ENCODE measurements around the gene KIF6. TPM values are rescaled to one million over a fixed set of nuclear protein-coding genes. Genes with fewer than 3 reads are reported as not detected.

Gene KIF6
- total and polyA plus RNA-seq, 4 donors: 1.1 to 7.8 (median 4.5) TPM

DNA sequence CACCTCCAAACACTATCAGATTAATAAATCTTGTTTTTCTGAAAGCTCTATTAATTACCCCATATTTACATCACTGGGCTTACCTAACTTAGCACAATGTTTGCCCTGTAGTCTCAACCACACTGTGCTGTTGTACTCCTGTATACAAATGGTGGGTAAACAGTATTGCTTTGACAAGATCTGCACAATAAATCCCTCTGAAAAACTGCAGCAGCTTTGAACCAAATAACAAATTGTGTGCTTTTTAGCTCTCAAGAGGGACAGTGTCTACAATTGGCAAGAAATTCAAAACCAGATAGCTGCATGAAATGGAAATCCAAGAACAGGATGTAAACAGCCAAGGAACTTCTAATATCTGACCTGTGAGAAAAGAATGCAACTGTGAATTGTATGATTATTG, 10.4 kb downstream of the KIF6 start:
- ATAC-seq (ENCODE audit: insufficient read depth, low FRiP score): no peak
- TF ChIP-seq, protein P1, sequence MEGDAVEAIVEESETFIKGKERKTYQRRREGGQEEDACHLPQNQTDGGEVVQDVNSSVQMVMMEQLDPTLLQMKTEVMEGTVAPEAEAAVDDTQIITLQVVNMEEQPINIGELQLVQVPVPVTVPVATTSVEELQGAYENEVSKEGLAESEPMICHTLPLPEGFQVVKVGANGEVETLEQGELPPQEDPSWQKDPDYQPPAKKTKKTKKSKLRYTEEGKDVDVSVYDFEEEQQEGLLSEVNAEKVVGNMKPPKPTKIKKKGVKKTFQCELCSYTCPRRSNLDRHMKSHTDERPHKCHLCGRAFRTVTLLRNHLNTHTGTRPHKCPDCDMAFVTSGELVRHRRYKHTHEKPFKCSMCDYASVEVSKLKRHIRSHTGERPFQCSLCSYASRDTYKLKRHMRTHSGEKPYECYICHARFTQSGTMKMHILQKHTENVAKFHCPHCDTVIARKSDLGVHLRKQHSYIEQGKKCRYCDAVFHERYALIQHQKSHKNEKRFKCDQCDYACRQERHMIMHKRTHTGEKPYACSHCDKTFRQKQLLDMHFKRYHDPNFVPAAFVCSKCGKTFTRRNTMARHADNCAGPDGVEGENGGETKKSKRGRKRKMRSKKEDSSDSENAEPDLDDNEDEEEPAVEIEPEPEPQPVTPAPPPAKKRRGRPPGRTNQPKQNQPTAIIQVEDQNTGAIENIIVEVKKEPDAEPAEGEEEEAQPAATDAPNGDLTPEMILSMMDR (IDR thresholded peaks at IDR 0.05; ENCODE audit: control extremely low read depth, extremely low read depth): no peak
- no peaks in the 10 kb centered on the region for H3K27me3 ChIP-seq (ENCODE audit: control insufficient read depth in 3 of 3, insufficient read depth in 3 of 3, low read length in 2 of 3)
- H3K27ac ChIP-seq (ENCODE audit: low read depth in 1 of 2, low read length in 1 of 2): no peak overlapping the region
- no peaks in the 10 kb centered on the region for H3K4me1 ChIP-seq (ENCODE audit: control insufficient read depth in 5 of 5, insufficient read depth in 5 of 5, low read length in 5 of 5)
- H3K9me3 ChIP-seq (ENCODE audit: control insufficient read depth in 4 of 4, insufficient read depth in 3 of 4, low read length in 3 of 4): no peaks in the 10 kb centered on the region
- no peak overlapping the region for H3K9ac ChIP-seq (ENCODE audit: insufficient read depth in 1 of 2, low read length in 2 of 2)
- DNase-seq: no peak
- H3K4me3 ChIP-seq: no peak overlapping the region
- no peaks in the 10 kb centered on the region for H3K36me3 ChIP-seq (ENCODE audit: control insufficient read depth in 4 of 4, insufficient read depth in 4 of 4, low read length in 4 of 4)

DNA sequence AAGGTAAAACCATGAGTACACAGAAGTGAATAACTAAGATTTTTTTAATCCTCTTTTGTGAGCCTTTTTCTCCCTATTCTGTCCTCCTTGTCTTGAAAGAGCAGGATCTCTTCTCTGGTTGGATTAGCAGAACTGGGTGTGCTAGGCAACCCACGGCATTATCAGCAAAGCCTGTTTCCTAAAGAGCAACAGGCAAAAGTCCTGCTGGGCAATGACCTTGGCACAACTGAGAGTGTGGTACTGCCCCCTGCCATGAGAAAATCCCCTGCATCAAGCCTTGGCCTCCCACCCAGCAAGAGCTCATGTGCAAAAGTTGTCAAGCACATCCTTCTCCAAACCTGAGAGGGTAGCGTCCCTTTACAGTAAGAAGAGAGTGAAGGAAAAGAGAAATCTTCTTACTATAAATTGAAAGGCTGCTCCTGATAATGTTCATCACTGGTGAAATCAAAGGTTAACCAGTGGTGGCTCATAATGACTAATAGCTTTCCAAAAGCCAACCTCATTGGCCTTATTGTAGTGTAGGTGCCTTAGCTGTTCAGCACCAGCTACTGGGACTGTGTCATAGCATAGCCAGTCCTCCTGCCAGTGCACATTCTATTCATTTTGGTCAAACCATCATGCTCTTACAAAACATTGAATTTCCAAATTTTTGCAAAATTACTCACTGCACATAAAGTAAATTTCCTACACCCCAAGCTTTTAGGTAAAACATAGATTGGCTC, 17.1 kb downstream of the KIF6 start:
- DNase-seq (no peak), ATAC-seq (ENCODE audit: insufficient read depth, low FRiP score) (no peak)
- TF ChIP-seq, protein P1 (IDR thresholded peaks at IDR 0.05; ENCODE audit: control extremely low read depth, extremely low read depth): no peak
- H3K4me1 ChIP-seq (ENCODE audit: control insufficient read depth in 5 of 5, insufficient read depth in 5 of 5, low read length in 5 of 5): no peaks in the 10 kb centered on the region
- H3K9me3 ChIP-seq (ENCODE audit: control insufficient read depth in 4 of 4, insufficient read depth in 3 of 4, low read length in 3 of 4): peaks cover 0 to 2% (median 0%) of the 10 kb centered on the region in 4 donors
- H3K27ac ChIP-seq (ENCODE audit: low read depth in 1 of 2, low read length in 1 of 2): no peak overlapping the region
- no peaks in the 10 kb centered on the region for H3K27me3 ChIP-seq (ENCODE audit: control insufficient read depth in 3 of 3, insufficient read depth in 3 of 3, low read length in 2 of 3)
- no peaks in the 10 kb centered on the region for H3K36me3 ChIP-seq (ENCODE audit: control insufficient read depth in 4 of 4, insufficient read depth in 4 of 4, low read length in 4 of 4)
- H3K9ac ChIP-seq (ENCODE audit: insufficient read depth in 1 of 2, low read length in 2 of 2): no peak overlapping the region
- 91 to 92% methylated on average over 2 of the region's 2 CpGs for WGBS, 2 donors
- H3K4me3 ChIP-seq: no peak overlapping the region

DNA sequence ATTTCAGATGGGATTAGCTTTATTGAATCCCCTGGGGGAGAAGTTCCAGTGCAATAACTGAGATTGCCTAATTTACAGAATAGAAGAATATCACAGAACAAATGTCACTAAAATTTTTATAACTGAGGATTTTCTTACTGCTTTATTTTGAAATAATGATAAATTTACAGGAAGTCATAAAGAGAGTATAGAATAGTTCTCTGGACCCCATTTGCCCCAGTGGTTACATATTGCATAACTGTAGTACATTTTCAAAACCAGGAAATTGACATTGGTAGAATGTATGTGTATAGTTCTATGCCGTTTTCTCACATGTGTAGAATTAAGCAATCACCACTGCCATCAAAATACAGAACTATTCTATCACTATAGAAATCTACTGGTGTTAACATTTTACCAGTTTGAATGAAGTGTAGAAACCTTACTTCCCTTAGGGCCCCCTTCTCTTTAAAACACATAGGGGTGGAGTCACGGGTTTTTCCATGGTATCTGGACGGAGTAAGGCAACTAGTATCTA, 18.3 kb downstream of the KIF6 start:
- Histone ChIP-seq H3K4me3 (no peak overlapping the region), H3K4me1 (ENCODE audit: control insufficient read depth in 5 of 5, insufficient read depth in 5 of 5, low read length in 5 of 5) (no peaks in the 10 kb centered on the region), H3K36me3 (ENCODE audit: control insufficient read depth in 4 of 4, insufficient read depth in 4 of 4, low read length in 4 of 4) (no peaks in the 10 kb centered on the region), H3K9ac (ENCODE audit: insufficient read depth in 1 of 2, low read length in 2 of 2) (no peak overlapping the region), H3K9me3 (ENCODE audit: control insufficient read depth in 4 of 4, insufficient read depth in 3 of 4, low read length in 3 of 4) (peaks cover 0 to 2% (median 0%) of the 10 kb centered on the region in 4 donors), H3K27ac (ENCODE audit: low read depth in 1 of 2, low read length in 1 of 2) (no peak overlapping the region), H3K27me3 (ENCODE audit: control insufficient read depth in 3 of 3, insufficient read depth in 3 of 3, low read length in 2 of 3) (no peaks in the 10 kb centered on the region)
- WGBS, 2 donors: 17 to 45% methylated on average over 3 of the region's 3 CpGs
- no peak for DNase-seq
- no peak for ATAC-seq (ENCODE audit: insufficient read depth, low FRiP score)
- TF ChIP-seq, protein P1 (IDR thresholded peaks at IDR 0.05; ENCODE audit: control extremely low read depth, extremely low read depth): no peak

All from lung (tissue), 12 donors.